Testis (tissue), 2 donors: ENCODE data around the gene STK40.

Experiments
- CTCF ChIP-seq, 3 experiments: fragments of 450-650 bp in 2 of 3; fragments of 200-600 bp in 1 of 3; sonication (generic) in 1 of 3; IDR thresholded peaks; one replicate each; pipeline ENCODE4 v1.5.1; 2016 to 2019; ENCODE audit warnings: antibody characterized with exemption in 3 of 3, mild to moderate bottlenecking in 2 of 3, moderate library complexity in 1 of 3
- POLR2A ChIP-seq: fragments of 450-650 bp; IDR thresholded peaks from one replicate; pipeline ENCODE4 v1.6.1; 2017; ENCODE audit warnings: antibody characterized with exemption, mild to moderate bottlenecking, moderate library complexity

- no peak for TF ChIP-seq CTCF (IDR thresholded peaks at IDR 0.05)
- no peak for TF ChIP-seq POLR2A
Measured at GRCh38 chr1:36295390-36295789, 90.3 kb downstream of the STK40 start.
